ENCODE results near the gene TMEM219. TPM values are rescaled to one million over a fixed set of nuclear protein-coding genes. Genes with fewer than 3 reads are reported as not detected.

TMEM219 gene
- polyA plus RNA-seq, 1 of the 3 experiments (the other 2 are of a cell fraction) = 101 TPM

DNA sequence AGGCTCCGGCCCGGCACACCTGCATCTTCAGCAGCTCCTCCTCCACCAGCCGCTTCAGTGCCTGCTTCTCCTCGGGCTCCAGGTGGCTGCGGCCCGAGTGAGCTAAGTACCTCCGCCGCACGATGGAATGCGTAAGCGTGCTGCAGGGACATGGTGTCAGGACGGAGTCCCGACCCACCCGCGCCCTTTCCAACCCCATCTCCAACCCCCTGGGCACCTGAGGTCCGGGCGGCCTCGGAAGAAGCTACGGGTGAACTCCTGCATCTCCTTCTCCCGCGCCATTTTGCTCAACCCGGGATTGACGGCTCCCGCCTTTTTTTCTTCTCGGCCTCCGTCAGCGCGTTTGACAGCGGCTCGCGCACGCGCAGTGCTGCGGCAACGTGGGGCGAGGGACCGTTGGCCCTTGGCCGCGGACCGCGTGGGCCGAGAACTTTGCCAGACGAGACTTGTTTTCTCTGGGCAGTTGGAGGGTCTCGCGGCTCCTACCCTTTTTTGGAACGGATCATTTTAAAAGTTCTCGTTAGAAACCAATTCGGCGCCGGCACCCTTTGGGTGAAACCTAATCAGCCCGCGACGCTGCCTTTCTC lies 33.5 kb downstream of the TMEM219 start, which contains the start of gene HIRIP3:
Gene HIRIP3, minus strand, starts transcription at position 294 of the 587 bp plus-strand sequence. Its CDS starts 12 bp downstream, at position 282.
- Histone ChIP-seq H4K20me1 (ENCODE audit: insufficient read depth) (no peaks in the 10 kb centered on the region), H3K36me3 (replicated peaks in 1 of 2; ENCODE audit: control insufficient read depth in 1 of 2, insufficient read depth in 2 of 2, low read length in 1 of 2) (peaks cover 5 to 34% of the 10 kb centered on the region in 2 experiments), H3K9me2 (no peaks in the 10 kb centered on the region), H3K4me1 (ENCODE audit: control insufficient read depth in 1 of 2, insufficient read depth in 2 of 2, low read depth in 1 of 2, low read length in 1 of 2) (peaks cover 0 to 14% of the 10 kb centered on the region in 2 experiments; a peak in 1 of 4 replicates), H3K79me2 (ENCODE audit: insufficient read depth) (peaks cover 19% of the 10 kb centered on the region; the same call in 1 of the 2 replicates), H3K9me3 (no peaks in the 10 kb centered on the region), H3K27ac (ENCODE audit: low read depth in 2 of 2, low read length in 1 of 2) (peak within 1 kb of the TSS; percentile 94), H3K4me3 (ENCODE audit: low read depth in 2 of 2, low read length in 1 of 2) (peak within 1 kb of the TSS; percentile 87 to 92), H3K4me2 (peak within 1 kb of the TSS; percentile 99), H3K27me3 (ENCODE audit: insufficient read depth) (no peaks in the 10 kb centered on the region), H2AFZ (ENCODE audit: low read depth) (peak within 1 kb of the TSS; percentile 97), H3F3A (replicated peaks; ENCODE audit: insufficient read depth) (peaks cover 10% of the 10 kb centered on the region), H3K9ac (peak within 1 kb of the TSS; percentile 90)
- ChIA-PET CTCF (interaction anchor here (1.2 to 2.8 kb wide), 3 partner anchors 10 to 205 kb away, joined by 4 to 11 read pairs (median 11); partner anchors contain the start of genes KIF22 and TLCD3B), POLR2A (interaction anchor here (0.6 to 1.3 kb wide), 6 partner anchors 19 to 97 kb away, joined by 3 to 4 read pairs (median 4); partner anchors contain the start of genes SEZ6L2, TAOK2 and TMEM219)
- WGBS (ENCODE audit: low lambda C conversion rate) = under 1% methylated on average over 47 of the region's 53 CpGs
- peak; percentile 94 for DNase-seq
- TF ChIP-seq FOXM1 (IDR thresholded peaks at IDR 0.05; ENCODE audit: low read depth) (no peak), EZH2phosphoT487 (IDR thresholded peaks at IDR 0.05; ENCODE audit: borderline replicate concordance, low read depth) (no peak), RAD21 (IDR thresholded peaks at IDR 0.05; ENCODE audit: low read length) (no peak), RXRA (IDR thresholded peaks at IDR 0.05; ENCODE audit: borderline replicate concordance, low read depth) (no peak), NFIC (IDR thresholded peaks at IDR 0.05; ENCODE audit: borderline replicate concordance) (no peak), EP300 (IDR thresholded peaks at IDR 0.05; ENCODE audit: borderline replicate concordance in 1 of 2, low read depth in 1 of 2, low read length in 1 of 2) (no peak), GATA2 (CRISPR knock-in tag; IDR thresholded peaks at IDR 0.05) (no peak), GABPA (IDR thresholded peaks at IDR 0.05; ENCODE audit: low read depth) (0 out of 2 replicates have a peak, but pooled peaks have one; percentile 30), POLR2AphosphoS5 (IDR thresholded peaks at IDR 0.05; ENCODE audit: low read depth, low read length) (no peak; the same call in 1 of the 2 replicates), NRF1 (IDR thresholded peaks at IDR 0.05; ENCODE audit: low read depth, low read length) (peak; percentile 91), JUND (IDR thresholded peaks at IDR 0.05) (no peak), SIN3A (IDR thresholded peaks at IDR 0.05; ENCODE audit: borderline replicate concordance, low read depth, low read length) (peak; percentile 85), ELF1 (IDR thresholded peaks at IDR 0.05) (no peak), TAF1 (IDR thresholded peaks at IDR 0.05; ENCODE audit: borderline replicate concordance, low read depth, low read length) (peak; percentile 77), SMC3 (IDR thresholded peaks at IDR 0.05; ENCODE audit: low read depth, low read length) (no peak), CHD2 (IDR thresholded peaks at IDR 0.05; ENCODE audit: low read length, partially characterized antibody) (no peak)
- TF ChIP-seq, protein P1, sequence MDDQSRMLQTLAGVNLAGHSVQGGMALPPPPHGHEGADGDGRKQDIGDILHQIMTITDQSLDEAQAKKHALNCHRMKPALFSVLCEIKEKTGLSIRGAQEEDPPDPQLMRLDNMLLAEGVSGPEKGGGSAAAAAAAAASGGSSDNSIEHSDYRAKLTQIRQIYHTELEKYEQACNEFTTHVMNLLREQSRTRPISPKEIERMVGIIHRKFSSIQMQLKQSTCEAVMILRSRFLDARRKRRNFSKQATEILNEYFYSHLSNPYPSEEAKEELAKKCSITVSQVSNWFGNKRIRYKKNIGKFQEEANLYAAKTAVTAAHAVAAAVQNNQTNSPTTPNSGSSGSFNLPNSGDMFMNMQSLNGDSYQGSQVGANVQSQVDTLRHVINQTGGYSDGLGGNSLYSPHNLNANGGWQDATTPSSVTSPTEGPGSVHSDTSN (IDR thresholded peaks at IDR 0.05) = peak; percentile 73
- TF ChIP-seq, protein P2, sequence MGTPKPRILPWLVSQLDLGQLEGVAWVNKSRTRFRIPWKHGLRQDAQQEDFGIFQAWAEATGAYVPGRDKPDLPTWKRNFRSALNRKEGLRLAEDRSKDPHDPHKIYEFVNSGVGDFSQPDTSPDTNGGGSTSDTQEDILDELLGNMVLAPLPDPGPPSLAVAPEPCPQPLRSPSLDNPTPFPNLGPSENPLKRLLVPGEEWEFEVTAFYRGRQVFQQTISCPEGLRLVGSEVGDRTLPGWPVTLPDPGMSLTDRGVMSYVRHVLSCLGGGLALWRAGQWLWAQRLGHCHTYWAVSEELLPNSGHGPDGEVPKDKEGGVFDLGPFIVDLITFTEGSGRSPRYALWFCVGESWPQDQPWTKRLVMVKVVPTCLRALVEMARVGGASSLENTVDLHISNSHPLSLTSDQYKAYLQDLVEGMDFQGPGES (IDR thresholded peaks at IDR 0.05; ENCODE audit: low read depth, low read length) = no peak
- TF ChIP-seq, protein P3, sequence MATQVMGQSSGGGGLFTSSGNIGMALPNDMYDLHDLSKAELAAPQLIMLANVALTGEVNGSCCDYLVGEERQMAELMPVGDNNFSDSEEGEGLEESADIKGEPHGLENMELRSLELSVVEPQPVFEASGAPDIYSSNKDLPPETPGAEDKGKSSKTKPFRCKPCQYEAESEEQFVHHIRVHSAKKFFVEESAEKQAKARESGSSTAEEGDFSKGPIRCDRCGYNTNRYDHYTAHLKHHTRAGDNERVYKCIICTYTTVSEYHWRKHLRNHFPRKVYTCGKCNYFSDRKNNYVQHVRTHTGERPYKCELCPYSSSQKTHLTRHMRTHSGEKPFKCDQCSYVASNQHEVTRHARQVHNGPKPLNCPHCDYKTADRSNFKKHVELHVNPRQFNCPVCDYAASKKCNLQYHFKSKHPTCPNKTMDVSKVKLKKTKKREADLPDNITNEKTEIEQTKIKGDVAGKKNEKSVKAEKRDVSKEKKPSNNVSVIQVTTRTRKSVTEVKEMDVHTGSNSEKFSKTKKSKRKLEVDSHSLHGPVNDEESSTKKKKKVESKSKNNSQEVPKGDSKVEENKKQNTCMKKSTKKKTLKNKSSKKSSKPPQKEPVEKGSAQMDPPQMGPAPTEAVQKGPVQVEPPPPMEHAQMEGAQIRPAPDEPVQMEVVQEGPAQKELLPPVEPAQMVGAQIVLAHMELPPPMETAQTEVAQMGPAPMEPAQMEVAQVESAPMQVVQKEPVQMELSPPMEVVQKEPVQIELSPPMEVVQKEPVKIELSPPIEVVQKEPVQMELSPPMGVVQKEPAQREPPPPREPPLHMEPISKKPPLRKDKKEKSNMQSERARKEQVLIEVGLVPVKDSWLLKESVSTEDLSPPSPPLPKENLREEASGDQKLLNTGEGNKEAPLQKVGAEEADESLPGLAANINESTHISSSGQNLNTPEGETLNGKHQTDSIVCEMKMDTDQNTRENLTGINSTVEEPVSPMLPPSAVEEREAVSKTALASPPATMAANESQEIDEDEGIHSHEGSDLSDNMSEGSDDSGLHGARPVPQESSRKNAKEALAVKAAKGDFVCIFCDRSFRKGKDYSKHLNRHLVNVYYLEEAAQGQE (IDR thresholded peaks at IDR 0.05; ENCODE audit: low read depth, low read length) = no peak
- TF ChIP-seq, protein P4, sequence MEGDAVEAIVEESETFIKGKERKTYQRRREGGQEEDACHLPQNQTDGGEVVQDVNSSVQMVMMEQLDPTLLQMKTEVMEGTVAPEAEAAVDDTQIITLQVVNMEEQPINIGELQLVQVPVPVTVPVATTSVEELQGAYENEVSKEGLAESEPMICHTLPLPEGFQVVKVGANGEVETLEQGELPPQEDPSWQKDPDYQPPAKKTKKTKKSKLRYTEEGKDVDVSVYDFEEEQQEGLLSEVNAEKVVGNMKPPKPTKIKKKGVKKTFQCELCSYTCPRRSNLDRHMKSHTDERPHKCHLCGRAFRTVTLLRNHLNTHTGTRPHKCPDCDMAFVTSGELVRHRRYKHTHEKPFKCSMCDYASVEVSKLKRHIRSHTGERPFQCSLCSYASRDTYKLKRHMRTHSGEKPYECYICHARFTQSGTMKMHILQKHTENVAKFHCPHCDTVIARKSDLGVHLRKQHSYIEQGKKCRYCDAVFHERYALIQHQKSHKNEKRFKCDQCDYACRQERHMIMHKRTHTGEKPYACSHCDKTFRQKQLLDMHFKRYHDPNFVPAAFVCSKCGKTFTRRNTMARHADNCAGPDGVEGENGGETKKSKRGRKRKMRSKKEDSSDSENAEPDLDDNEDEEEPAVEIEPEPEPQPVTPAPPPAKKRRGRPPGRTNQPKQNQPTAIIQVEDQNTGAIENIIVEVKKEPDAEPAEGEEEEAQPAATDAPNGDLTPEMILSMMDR (IDR thresholded peaks at IDR 0.05) = no peak
- TF ChIP-seq, protein P5, sequence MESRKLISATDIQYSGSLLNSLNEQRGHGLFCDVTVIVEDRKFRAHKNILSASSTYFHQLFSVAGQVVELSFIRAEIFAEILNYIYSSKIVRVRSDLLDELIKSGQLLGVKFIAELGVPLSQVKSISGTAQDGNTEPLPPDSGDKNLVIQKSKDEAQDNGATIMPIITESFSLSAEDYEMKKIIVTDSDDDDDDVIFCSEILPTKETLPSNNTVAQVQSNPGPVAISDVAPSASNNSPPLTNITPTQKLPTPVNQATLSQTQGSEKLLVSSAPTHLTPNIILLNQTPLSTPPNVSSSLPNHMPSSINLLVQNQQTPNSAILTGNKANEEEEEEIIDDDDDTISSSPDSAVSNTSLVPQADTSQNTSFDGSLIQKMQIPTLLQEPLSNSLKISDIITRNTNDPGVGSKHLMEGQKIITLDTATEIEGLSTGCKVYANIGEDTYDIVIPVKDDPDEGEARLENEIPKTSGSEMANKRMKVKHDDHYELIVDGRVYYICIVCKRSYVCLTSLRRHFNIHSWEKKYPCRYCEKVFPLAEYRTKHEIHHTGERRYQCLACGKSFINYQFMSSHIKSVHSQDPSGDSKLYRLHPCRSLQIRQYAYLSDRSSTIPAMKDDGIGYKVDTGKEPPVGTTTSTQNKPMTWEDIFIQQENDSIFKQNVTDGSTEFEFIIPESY (IDR thresholded peaks at IDR 0.05; ENCODE audit: borderline replicate concordance, low read depth) = peak; percentile 39; the same call in 1 of the 2 replicates
- TF ChIP-seq, protein P6, sequence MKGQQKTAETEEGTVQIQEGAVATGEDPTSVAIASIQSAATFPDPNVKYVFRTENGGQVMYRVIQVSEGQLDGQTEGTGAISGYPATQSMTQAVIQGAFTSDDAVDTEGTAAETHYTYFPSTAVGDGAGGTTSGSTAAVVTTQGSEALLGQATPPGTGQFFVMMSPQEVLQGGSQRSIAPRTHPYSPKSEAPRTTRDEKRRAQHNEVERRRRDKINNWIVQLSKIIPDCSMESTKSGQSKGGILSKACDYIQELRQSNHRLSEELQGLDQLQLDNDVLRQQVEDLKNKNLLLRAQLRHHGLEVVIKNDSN (IDR thresholded peaks at IDR 0.05; ENCODE audit: borderline replicate concordance, low read depth) = no peak

Measured in SK-N-SH (cell line).